A549 (cell line): ENCODE results near the gene ZNF709.

ENCODE experiments used
- CTCF ChIP-seq: fragments of >200 bp; sonication (Bioruptor Twin); formaldehyde crosslinking; IDR thresholded peaks from 3 replicates; pipeline ENCODE4 v1.5.1; 2016
- HDAC2 ChIP-seq: fragments of 200-600 bp; sonication (generic); IDR thresholded peaks from 2 replicates; pipeline ENCODE4 v1.6.1; 2016
- NFE2L2 ChIP-seq: fragments of 150-350 bp; conservative IDR thresholded peaks from 2 replicates; pipeline ENCODE4 v1.6.1; 2014; ENCODE audit warnings: low read length

DNA sequence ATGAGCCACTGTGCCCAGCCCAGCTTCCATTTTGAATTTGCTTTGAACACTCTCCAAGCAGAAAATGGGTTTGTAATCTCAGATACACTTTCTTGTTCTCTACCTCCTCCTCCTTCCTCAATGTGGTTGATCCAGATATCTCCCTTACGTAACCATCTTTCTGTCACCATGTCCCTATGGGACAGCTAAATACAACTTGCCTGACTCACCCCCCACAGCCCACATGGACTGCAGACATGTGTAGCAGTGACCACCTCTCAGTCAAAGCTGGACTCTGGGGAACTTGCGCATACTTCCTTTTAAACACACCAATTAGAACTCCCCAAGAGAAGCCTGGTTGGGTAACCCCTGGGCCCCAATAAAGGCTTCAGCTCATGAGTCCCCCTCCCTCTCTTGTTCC is 72.7 kb downstream of the ZNF709 start:
- TF ChIP-seq NFE2L2 (no peak), HDAC2 (no peak), CTCF (no peak)
